Fibroblast of mammary gland (primary cell): Measurements from ENCODE around the gene RNF121.

Experiments used
- DNase-seq: peaks from one replicate; pipeline ENCODE4 v3.0.0-alpha.2; 2010; ENCODE audit warnings: low read depth
- H3K4me3 ChIP-seq: 2 replicates; pipeline ENCODE4 v1.5.1; 2011; ENCODE audit warnings: low read depth, mild to moderate bottlenecking, low read length, moderate library complexity; ENCODE audit not compliant: control insufficient read depth
- TF ChIP-seq, protein P1 (sequence below): conservative IDR thresholded peaks from 2 replicates; pipeline ENCODE4 v1.5.1; 2011; ENCODE audit warnings: low read depth, low read length, inconsistent platforms; ENCODE audit not compliant: control insufficient read depth, insufficient read depth

The RNF121 gene

GRCh38 chr11:71977743-71978418, 49.0 kb downstream of the RNF121 start:
- TF ChIP-seq, protein P1, sequence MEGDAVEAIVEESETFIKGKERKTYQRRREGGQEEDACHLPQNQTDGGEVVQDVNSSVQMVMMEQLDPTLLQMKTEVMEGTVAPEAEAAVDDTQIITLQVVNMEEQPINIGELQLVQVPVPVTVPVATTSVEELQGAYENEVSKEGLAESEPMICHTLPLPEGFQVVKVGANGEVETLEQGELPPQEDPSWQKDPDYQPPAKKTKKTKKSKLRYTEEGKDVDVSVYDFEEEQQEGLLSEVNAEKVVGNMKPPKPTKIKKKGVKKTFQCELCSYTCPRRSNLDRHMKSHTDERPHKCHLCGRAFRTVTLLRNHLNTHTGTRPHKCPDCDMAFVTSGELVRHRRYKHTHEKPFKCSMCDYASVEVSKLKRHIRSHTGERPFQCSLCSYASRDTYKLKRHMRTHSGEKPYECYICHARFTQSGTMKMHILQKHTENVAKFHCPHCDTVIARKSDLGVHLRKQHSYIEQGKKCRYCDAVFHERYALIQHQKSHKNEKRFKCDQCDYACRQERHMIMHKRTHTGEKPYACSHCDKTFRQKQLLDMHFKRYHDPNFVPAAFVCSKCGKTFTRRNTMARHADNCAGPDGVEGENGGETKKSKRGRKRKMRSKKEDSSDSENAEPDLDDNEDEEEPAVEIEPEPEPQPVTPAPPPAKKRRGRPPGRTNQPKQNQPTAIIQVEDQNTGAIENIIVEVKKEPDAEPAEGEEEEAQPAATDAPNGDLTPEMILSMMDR: peak; percentile 75
- peak; percentile 63 for DNase-seq

GRCh38 chr11:71979094-71979493, 50.2 kb downstream of the RNF121 start:
- H3K4me3 ChIP-seq: no peak overlapping the region
- TF ChIP-seq, protein P1: no peak
- DNase-seq: no peak

More at GRCh38 chr11:71977743-71978418, 49.0 kb downstream of the RNF121 start:
- no peak overlapping the region for H3K4me3 ChIP-seq

- no peak overlapping the region for H3K4me3 ChIP-seq
- DNase-seq: no peak
- TF ChIP-seq, protein P1: no peak
Measured at GRCh38 chr11:71979602-71980001, 50.8 kb downstream of the RNF121 start.

- H3K4me3 ChIP-seq: no peak overlapping the region
- TF ChIP-seq, protein P1: no peak
- DNase-seq: no peak
Measured at GRCh38 chr11:71986131-71986530, 57.3 kb downstream of the RNF121 start.

DNA sequence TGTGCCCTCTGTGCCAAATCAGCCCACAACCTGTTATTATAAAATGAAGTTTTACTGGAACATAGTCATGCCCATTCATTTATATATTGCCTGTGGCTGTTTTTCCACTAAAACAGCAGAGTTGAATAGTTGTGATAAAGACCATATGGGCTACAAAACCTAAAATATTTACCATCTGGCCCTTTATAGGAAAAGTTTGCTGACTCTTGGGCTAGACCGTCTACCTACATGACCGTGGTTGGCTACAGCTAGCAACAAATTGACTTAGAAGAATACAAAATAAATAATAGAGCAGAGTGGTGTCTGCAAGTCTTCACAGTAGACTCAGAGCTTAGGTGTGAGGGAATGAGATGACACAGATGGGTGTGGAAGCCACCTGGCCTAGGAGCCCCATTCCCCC, 58.7 kb downstream of the RNF121 start:
- DNase-seq: no peak
- TF ChIP-seq, protein P1: no peak
- no peak overlapping the region for H3K4me3 ChIP-seq

GRCh38 chr11:71988050-71988449, 59.2 kb downstream of the RNF121 start:
- DNase-seq: peak; percentile 83
- TF ChIP-seq, protein P1: no peak
- no peak overlapping the region for H3K4me3 ChIP-seq

DNA sequence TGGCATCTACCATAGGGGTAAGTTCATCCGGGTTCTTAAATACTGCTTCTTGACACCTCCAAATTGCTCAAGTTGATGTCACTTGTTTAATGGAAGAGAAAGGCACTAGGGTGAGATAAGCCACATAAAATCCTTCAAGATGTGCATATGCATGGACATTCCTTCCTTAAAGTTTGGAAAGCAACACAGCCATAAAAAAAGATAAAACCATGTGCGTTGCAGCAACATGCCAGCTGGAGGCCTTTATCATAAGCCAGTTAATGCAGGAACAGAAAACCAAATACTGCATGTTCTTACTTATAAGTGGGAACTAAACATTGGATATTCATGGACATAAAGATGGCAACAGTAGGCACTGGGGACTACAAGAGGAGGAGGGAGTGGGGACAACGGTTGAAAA, 61.9 kb downstream of the RNF121 start:
- TF ChIP-seq, protein P1: no peak

More for the DNA sequence above, 61.9 kb downstream of the RNF121 start:
- no peak for DNase-seq
- H3K4me3 ChIP-seq: no peak overlapping the region
